DND-41 (cell line): Measurements from ENCODE around the gene MLLT11.

ENCODE experiments used
- CTCF ChIP-seq: IDR thresholded peaks from 2 replicates; pipeline ENCODE4 v1.5.1; 2012; ENCODE audit warnings: borderline replicate concordance, low read length, moderate library complexity, mild to moderate bottlenecking; ENCODE audit not compliant: poor library complexity, severe bottlenecking; ENCODE audit errors: extremely low read depth
- EZH2 ChIP-seq: IDR thresholded peaks from 3 replicates; pipeline ENCODE4 v1.6.1; 2012; ENCODE audit warnings: borderline replicate concordance, low read depth, mild to moderate bottlenecking, moderate library complexity, low read length, inconsistent platforms; ENCODE audit not compliant: severe bottlenecking

GRCh38 chr1:151058692-151059091, 1.5 kb upstream of the MLLT11 start:
- no peak for TF ChIP-seq CTCF
- TF ChIP-seq EZH2 = no peak
